Measurements from ENCODE around the gene KIF18B.
"Not testable (repeated sequence)": the region's sequence is repeated elsewhere in the genome, so short reads cannot be mapped to it uniquely, and the experiment has no call there.

Gene KIF18B

GRCh38 chr17:44969144-44969780 lies 21.7 kb upstream of the KIF18B start:
- DNase-seq (ENCODE audit: low spot score) = no peak

- DNase-seq (ENCODE audit: low spot score) = peak; percentile 98
Observed at GRCh38 chr17:44968225-44969143, 20.9 kb upstream of the KIF18B start, which contains the start of gene C1QL1. Gene C1QL1, minus strand, starts transcription at chr17:44968303. Its CDS starts 255 bp downstream, at chr17:44968048.

GRCh38 chr17:44967907-44968224 lies 20.3 kb upstream of the KIF18B start:
- no peak for DNase-seq (ENCODE audit: low spot score)

DNA sequence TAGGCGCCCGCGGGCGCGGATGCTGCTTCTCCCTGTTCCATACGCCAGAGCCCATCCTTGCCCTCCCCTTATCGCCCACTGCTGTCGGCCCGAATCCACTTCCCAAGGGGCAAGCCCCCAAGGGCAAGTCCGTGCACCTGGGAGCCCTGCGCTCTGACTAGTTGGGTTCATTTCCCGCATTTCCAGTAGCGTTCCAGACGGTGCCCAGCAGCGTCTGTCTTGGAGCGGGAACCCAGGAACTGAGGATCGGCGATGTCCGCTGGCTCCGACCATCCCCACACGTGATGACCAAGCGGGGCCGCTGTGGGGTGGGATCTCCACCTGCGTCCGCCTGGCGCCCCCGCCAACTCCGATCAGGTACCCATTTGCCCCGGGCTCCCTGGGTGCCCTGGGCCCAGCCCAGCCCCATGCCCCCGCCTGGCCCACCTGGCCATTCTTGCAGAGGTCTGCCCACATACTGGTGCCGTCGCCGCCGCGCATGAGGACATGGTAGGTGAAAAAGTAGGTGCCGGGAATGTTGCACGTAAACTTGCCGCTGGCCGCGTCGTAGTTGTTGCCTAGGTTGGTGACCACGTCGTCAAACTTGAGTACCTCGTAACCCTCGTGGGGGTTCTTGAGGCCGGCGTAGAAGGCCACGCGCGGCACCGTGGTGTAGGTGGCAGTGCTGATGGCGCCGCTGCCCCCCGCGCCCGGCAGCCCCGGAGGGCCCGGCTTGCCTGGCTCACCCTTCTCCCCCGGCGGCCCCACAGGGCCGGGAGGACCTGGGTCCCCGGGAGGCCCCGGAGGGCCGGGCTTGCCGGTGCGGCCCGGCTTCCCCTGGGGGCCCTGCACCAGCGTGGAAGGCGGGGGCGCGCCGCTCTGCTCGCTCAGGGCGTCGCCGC lies 19.7 kb upstream of the KIF18B start:
- no peak for DNase-seq (ENCODE audit: low spot score)

GRCh38 chr17:44966348-44967025 lies 18.9 kb upstream of the KIF18B start:
- no peak for DNase-seq (ENCODE audit: low spot score)

DNA sequence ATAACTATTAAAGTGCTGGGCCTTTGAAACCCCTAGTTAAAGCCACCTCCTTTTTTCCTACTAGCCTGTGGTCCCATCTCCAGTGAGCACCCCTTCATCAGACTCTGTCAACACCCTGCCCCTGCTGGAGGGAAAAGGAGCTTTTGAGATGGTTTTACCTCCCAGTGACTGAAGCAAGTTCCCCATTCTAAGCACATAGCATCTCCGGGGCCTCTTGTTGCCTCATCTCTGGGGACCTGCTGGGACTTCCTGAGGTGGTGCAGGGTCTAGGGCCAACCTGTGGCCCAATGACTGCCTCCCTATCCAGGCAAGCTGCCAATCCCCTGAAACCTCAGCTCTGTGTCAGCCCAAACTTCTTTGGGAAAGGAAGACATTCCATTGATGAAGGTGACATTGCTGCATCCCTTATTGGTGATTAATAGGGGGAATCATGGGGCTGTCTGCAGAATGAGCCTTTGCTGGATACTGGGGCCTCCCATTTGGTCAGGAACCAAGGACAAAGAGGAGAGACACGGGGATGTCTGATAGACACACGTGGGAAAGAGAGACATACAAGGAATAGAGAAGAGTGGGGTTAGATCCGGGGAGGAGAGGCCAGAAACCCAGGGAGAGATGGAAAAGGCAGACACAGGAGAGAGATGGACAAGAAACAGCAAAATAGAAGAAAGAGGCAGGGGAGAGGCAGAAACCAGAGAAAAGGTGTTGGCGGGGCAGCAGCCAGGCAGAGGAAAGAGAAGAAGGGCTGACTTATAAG lies 18.1 kb upstream of the KIF18B start:
- no peak for DNase-seq (ENCODE audit: low spot score)

- DNase-seq (ENCODE audit: low spot score) = no peak
Observed at GRCh38 chr17:44961921-44962350, 14.4 kb upstream of the KIF18B start.

DNA sequence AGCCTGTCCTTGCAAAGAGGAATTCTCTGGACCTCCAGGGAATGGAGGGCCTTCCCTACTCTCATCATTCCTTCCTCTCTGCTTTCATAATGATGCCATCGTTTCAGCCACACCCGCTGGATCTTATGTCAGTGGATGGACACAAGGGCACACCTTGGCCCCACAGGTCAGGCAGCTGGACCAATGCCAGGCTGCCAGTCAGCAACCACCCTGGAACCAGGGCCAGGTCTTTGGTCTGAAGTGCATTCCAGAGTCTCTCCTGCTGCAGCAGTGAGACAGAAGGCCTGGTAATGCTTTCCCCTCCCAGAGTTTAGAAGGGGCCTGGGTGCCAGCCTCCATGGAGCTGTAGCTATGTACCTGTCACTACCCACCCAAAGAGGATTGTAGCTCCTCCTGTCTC lies 13.1 kb upstream of the KIF18B start:
- no peak for DNase-seq (ENCODE audit: low spot score)

GRCh38 chr17:44959821-44960531 lies 12.4 kb upstream of the KIF18B start:
- DNase-seq (ENCODE audit: low spot score) = no peak

GRCh38 chr17:44956998-44957981 lies 9.7 kb upstream of the KIF18B start:
- DNase-seq (ENCODE audit: low spot score) = no peak

- DNase-seq (ENCODE audit: low spot score) = no peak
Observed at GRCh38 chr17:44955674-44956425, 8.3 kb upstream of the KIF18B start.

DNA sequence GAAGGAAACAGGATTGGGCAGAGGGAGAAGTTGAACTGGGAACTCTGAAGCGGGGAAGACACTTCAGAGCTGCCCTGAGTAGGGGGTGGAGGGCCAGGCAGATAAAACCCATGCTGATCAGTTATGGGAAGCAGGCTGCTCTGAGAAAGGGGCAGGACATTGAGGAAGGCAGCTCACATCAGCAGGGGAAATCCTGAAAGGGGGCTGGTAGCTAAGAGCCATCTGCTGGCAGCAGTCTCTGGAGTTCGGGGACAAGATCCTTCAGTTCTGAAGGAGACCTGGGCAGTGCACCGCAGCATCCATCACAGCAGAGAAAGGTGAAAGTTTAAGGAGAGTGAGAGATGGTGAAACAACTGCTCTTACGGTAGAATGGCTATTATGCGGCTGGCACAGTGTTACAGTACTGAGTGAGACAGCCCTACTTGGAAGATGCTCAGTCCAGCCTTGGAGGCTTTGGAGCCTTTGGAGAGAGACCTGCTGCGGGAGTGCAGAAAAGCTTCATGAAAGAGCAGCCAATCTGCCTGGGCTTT lies 5.4 kb upstream of the KIF18B start:
- no peak for DNase-seq (ENCODE audit: low spot score)

DNA sequence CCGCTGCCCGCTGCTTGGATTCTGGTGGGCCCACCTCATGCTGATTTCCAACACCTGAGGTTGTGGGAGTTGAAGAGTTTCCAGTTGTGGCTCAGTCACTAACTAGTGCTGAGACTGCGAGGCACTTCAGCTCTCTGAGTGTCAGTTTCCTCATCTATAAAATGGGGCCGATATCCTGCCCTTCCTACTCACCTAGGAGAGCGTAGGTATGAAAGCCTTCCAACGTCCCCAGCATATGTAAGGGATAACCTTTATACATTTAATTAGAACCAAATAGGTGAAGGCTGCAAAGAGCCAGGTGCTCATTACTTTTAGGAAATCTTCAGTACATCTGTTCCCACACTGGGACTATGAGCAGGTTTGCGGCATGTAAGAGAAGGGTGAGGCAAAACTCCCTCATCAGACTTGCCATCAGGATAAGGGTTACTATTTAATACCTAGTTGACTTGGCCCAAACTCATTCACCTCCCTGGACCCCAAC lies 782 bp upstream of the KIF18B start:
- DNase-seq (ENCODE audit: low spot score) = no peak

DNA sequence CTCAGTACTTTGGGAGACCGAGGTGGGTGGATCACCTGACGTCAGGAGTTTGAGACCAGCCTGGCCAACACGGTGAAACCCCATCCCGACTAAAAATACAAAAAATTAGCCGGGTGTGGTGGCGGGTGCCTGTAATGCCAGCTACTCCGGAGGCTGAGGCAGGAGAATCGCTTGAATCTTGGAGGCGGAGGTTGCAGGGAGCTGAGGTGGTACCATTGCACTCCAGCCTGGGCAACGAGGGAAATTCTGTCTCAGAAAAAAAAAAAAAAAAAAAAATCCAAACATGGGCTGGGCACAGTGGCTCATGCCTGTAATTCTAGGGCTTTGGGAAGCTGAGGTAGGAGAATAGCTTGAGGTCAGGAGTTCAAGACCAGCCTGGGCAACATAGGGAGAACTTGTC lies 1.9 kb downstream of the KIF18B start:
- DNase-seq (ENCODE audit: low spot score) = not testable (repeated sequence)

DNA sequence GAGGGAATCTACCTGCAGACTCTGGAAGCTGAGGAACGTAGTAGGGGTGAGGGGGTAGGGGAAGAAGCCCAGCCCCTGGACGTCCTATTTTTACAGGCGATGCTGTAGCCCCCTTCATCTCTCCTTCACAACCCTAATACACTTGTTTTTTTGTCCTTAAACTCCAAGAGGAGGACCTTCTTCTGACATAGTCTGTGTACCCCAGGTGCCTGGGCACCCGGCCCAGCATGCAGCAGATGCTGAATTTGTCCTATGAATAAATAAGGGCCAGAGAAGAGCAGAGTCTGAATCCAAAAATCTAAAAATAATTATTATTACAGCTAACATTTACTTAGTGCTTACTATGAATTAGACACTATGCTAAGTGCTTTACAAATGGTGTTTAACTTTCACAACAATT lies 5.1 kb downstream of the KIF18B start:
- no peak for DNase-seq (ENCODE audit: low spot score)

- DNase-seq (ENCODE audit: low spot score) = peak; percentile 56
Observed at GRCh38 chr17:44941712-44942331, 5.8 kb downstream of the KIF18B start.

GRCh38 chr17:44940768-44941167 lies 6.8 kb downstream of the KIF18B start:
- DNase-seq (ENCODE audit: low spot score) = no peak

DNA sequence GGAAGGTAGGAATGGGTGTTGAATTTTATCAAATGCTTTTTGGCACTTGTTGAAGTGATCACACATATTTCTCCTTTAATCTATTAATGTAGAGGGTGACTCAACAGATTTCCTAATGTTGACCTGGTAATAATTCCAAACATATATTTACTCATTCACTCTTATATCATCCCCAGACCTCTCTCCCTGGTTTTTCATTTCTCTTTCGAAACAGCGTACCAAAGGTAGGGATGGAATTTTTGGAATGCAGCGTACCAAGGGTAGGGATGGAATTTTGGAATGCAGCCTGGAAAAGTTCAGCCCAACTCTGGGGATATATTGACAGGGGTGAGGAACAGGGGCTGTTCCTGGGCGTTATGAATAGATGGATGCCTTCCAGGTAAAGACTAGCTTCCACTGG lies 7.3 kb downstream of the KIF18B start:
- no peak for DNase-seq (ENCODE audit: low spot score)
